Neutrophil (primary cell): ENCODE measurements around the gene SF3B5.

ENCODE experiments used
- H3K27ac ChIP-seq: fragments of 200-600 bp; sonication (generic); 2 replicates; pipeline ENCODE4 v1.5.1; 2016; ENCODE audit warnings: mild to moderate bottlenecking, moderate library complexity
- H3K27me3 ChIP-seq: fragments of 200-600 bp; sonication (generic); 2 replicates; pipeline ENCODE4 v1.6.0; 2016; ENCODE audit warnings: mild to moderate bottlenecking
- H3K36me3 ChIP-seq: fragments of 200-600 bp; sonication (generic); 2 replicates; pipeline ENCODE4 v1.5.1; 2017
- H3K4me1 ChIP-seq, 2 experiments: fragments of 200-600 bp in 1 of 2; sonication (generic) in 1 of 2; 1 replicate in 1 of 2; 2 replicates in 1 of 2; pipeline versions ENCODE4 v1.5.1 to v1.6.1; 2013 to 2016; ENCODE audit warnings: low read depth in 1 of 2, low read length in 1 of 2, mild to moderate bottlenecking in 1 of 2, moderate library complexity in 1 of 2; ENCODE audit not compliant: control insufficient read depth in 1 of 2, insufficient read depth in 1 of 2
- H3K4me3 ChIP-seq, 2 experiments: fragments of 200-600 bp in 1 of 2; sonication (generic) in 1 of 2; 1 replicate in 1 of 2; 2 replicates in 1 of 2; pipeline ENCODE4 v1.5.1; 2013 to 2016; ENCODE audit warnings: low read depth in 1 of 2, low read length in 1 of 2, mild to moderate bottlenecking in 1 of 2, moderate library complexity in 1 of 2
- H3K9me3 ChIP-seq: fragments of 200-600 bp; sonication (generic); 2 replicates; pipeline ENCODE4 v1.5.1; 2016
- CTCF ChIP-seq: fragments of 200-600 bp; sonication (generic); IDR thresholded peaks from 2 replicates; pipeline ENCODE4 v1.5.1; 2016; ENCODE audit warnings: antibody characterized with exemption

Gene SF3B5

GRCh38 chr6:144059139-144059538 is 36.2 kb downstream of the SF3B5 start:
- H3K4me1 ChIP-seq, result peaks cover 22 to 29% of the 10 kb centered on the region in 2 experiments
- H3K4me3 ChIP-seq, result no peak overlapping the region
- H3K27me3 ChIP-seq, result no peaks in the 10 kb centered on the region
- no peak overlapping the region for H3K27ac ChIP-seq
- no peaks in the 10 kb centered on the region for H3K36me3 ChIP-seq
- no peaks in the 10 kb centered on the region for H3K9me3 ChIP-seq
- no peak for TF ChIP-seq CTCF

GRCh38 chr6:144055121-144055931 is 40.0 kb downstream of the SF3B5 start:
- peak overlapping the region; percentile 56 for H3K27ac ChIP-seq
- no peaks in the 10 kb centered on the region for H3K36me3 ChIP-seq
- H3K4me3 ChIP-seq, result no peak overlapping the region
- peaks cover 12 to 22% of the 10 kb centered on the region in 2 experiments for H3K4me1 ChIP-seq
- no peaks in the 10 kb centered on the region for H3K27me3 ChIP-seq
- no peaks in the 10 kb centered on the region for H3K9me3 ChIP-seq
- TF ChIP-seq CTCF, result no peak

GRCh38 chr6:144053601-144054000 is 41.8 kb downstream of the SF3B5 start:
- no peaks in the 10 kb centered on the region for H3K9me3 ChIP-seq
- H3K27ac ChIP-seq, result no peak overlapping the region
- TF ChIP-seq CTCF, result no peak
- H3K4me1 ChIP-seq, result peaks cover 12 to 22% of the 10 kb centered on the region in 2 experiments
- H3K36me3 ChIP-seq, result no peaks in the 10 kb centered on the region
- H3K4me3 ChIP-seq, result no peak overlapping the region
- no peaks in the 10 kb centered on the region for H3K27me3 ChIP-seq

- H3K27me3 ChIP-seq, result no peaks in the 10 kb centered on the region
- no peak overlapping the region for H3K4me3 ChIP-seq
- H3K36me3 ChIP-seq, result no peaks in the 10 kb centered on the region
- peaks cover 12 to 22% of the 10 kb centered on the region in 2 experiments for H3K4me1 ChIP-seq
- H3K27ac ChIP-seq, result no peak overlapping the region
- no peaks in the 10 kb centered on the region for H3K9me3 ChIP-seq
- no peak for TF ChIP-seq CTCF
Observed at GRCh38 chr6:144052488-144052887, 42.9 kb downstream of the SF3B5 start.

- H3K36me3 ChIP-seq, result no peaks in the 10 kb centered on the region
- no peaks in the 10 kb centered on the region for H3K27me3 ChIP-seq
- no peaks in the 10 kb centered on the region for H3K9me3 ChIP-seq
- H3K4me3 ChIP-seq, result no peak overlapping the region
- H3K27ac ChIP-seq, result peak overlapping the region; percentile 47
- TF ChIP-seq CTCF, result no peak
- peaks cover 0 to 7% of the 10 kb centered on the region in 2 experiments for H3K4me1 ChIP-seq
Observed at GRCh38 chr6:144049386-144049785, 46.0 kb downstream of the SF3B5 start.
